Activated naive CD4-positive, alpha-beta T cell treated with anti-CD3 and anti-CD28 coated beads for 36 hours (primary cell): ENCODE measurements around the gene UBE3B. TPM values are rescaled to one million over a fixed set of nuclear protein-coding genes. Genes with fewer than 3 reads are reported as not detected.

ENCODE experiments used
- CTCF ChIA-PET: fragments of 350-600 bp; sonication (Branson Sonifier 250); formaldehyde crosslinking; loops from one replicate; lab custom pipeline; 2021; ENCODE audit warnings: antibody characterized with exemption; lab: Charles Lee
- DNase-seq: peaks from one replicate; pipeline ENCODE4 v3.0.0-alpha.2; 2020
- H3K27ac Mint-ChIP-seq: one replicate; pipeline ENCODE4 v1.8.0; 2021; ENCODE audit warnings: mild to moderate bottlenecking, mixed read lengths
- H3K27me3 Mint-ChIP-seq: one replicate; pipeline ENCODE4 v1.8.0; 2021; ENCODE audit warnings: low read depth, mixed read lengths
- H3K36me3 Mint-ChIP-seq: one replicate; pipeline ENCODE4 v1.8.0; 2021; ENCODE audit warnings: low read depth, mixed read lengths
- H3K4me1 Mint-ChIP-seq: one replicate; pipeline ENCODE4 v1.8.0; 2021; ENCODE audit warnings: low read depth, mixed read lengths
- H3K4me3 Mint-ChIP-seq: one replicate; pipeline ENCODE4 v1.8.0; 2021; ENCODE audit warnings: mild to moderate bottlenecking, moderate library complexity, mixed read lengths
- H3K9me3 Mint-ChIP-seq: one replicate; pipeline ENCODE4 v1.8.0; 2021; ENCODE audit warnings: mixed read lengths
- intact Hi-C: fragments of 100-400 bp; cut with micrococcal nuclease; formaldehyde crosslinking; loops from one replicate; pipeline ENCODE4 v1.15.1; 2023
- total RNA-seq, 2 experiments: library from RNA; stranded (reverse); gene quantifications; one replicate each; pipeline ENCODE4 v1.2.3, GENCODE V29; 2021

The UBE3B gene
- total RNA-seq, 2 experiments from 2014 or later = 26.2 to 26.6 TPM

GRCh38 chr12:109561711-109562030, 84.2 kb downstream of the UBE3B start:
- Mint-ChIP-seq H3K27ac (no peak overlapping the region), H3K4me1 (no peaks in the 10 kb centered on the region)
- CTCF ChIA-PET = no interaction called here

GRCh38 chr12:109562871-109563270, 85.4 kb downstream of the UBE3B start:
- peaks cover 8% of the 10 kb centered on the region for H3K9me3 Mint-ChIP-seq
- CTCF ChIA-PET = no interaction called here
- no peak overlapping the region for H3K4me3 Mint-ChIP-seq
- H3K27ac Mint-ChIP-seq = no peak overlapping the region
- intact Hi-C loops = no loop called here
- H3K36me3 Mint-ChIP-seq = peaks cover 40% of the 10 kb centered on the region
- H3K4me1 Mint-ChIP-seq = no peaks in the 10 kb centered on the region
- H3K27me3 Mint-ChIP-seq = no peaks in the 10 kb centered on the region
- DNase-seq = no peak

More at GRCh38 chr12:109561711-109562030, 84.2 kb downstream of the UBE3B start:
- Mint-ChIP-seq H3K36me3 (peaks cover 40% of the 10 kb centered on the region), H3K9me3 (peaks cover 8% of the 10 kb centered on the region), H3K27me3 (no peaks in the 10 kb centered on the region), H3K4me3 (no peak overlapping the region)
- no peak for DNase-seq
- intact Hi-C loops = no loop called here

GRCh38 chr12:109563291-109564284, 86.2 kb downstream of the UBE3B start:
- Mint-ChIP-seq H3K4me3 (no peak overlapping the region), H3K27ac (no peak overlapping the region), H3K4me1 (no peaks in the 10 kb centered on the region), H3K9me3 (peaks cover 8% of the 10 kb centered on the region), H3K27me3 (no peaks in the 10 kb centered on the region), H3K36me3 (peaks cover 40% of the 10 kb centered on the region)
- DNase-seq = no peak
- intact Hi-C loops = no loop called here
- CTCF ChIA-PET = no interaction called here

GRCh38 chr12:109566424-109566823, 89.0 kb downstream of the UBE3B start:
- no peak overlapping the region for H3K27ac Mint-ChIP-seq
- intact Hi-C loops = no loop called here
- H3K4me3 Mint-ChIP-seq = no peak overlapping the region
- no peaks in the 10 kb centered on the region for H3K27me3 Mint-ChIP-seq
- CTCF ChIA-PET = no interaction called here
- DNase-seq = no peak
- peaks cover 8% of the 10 kb centered on the region for H3K9me3 Mint-ChIP-seq
- no peaks in the 10 kb centered on the region for H3K4me1 Mint-ChIP-seq
- peaks cover 42% of the 10 kb centered on the region for H3K36me3 Mint-ChIP-seq

- H3K9me3 Mint-ChIP-seq = peaks cover 3% of the 10 kb centered on the region
- intact Hi-C loops = no loop called here
- CTCF ChIA-PET = interaction anchor here (1.4 kb wide), 1 partner anchor 49 kb away, joined by 5 read pairs; no protein-coding TSS in a partner anchor
These were observed 89.9 kb downstream of the UBE3B start for GRCh38 chr12:109567296-109567695.

GRCh38 chr12:109567967-109568366, 90.5 kb downstream of the UBE3B start:
- Mint-ChIP-seq H3K36me3 (peaks cover 31% of the 10 kb centered on the region), H3K27me3 (no peaks in the 10 kb centered on the region), H3K9me3 (no peaks in the 10 kb centered on the region), H3K4me1 (peaks cover 10% of the 10 kb centered on the region), H3K4me3 (no peak overlapping the region), H3K27ac (no peak overlapping the region)
- DNase-seq = no peak
- CTCF ChIA-PET = interaction anchor here (1.4 to 1.8 kb wide), 2 partner anchors 29 to 49 kb away, joined by 5 read pairs; no protein-coding TSS in a partner anchor
- intact Hi-C loops = no loop called here

More at GRCh38 chr12:109567296-109567695, 89.9 kb downstream of the UBE3B start:
- peaks cover 36% of the 10 kb centered on the region for H3K36me3 Mint-ChIP-seq
- no peaks in the 10 kb centered on the region for H3K27me3 Mint-ChIP-seq
- H3K4me3 Mint-ChIP-seq = no peak overlapping the region
- no peak for DNase-seq
- H3K4me1 Mint-ChIP-seq = peaks cover 4% of the 10 kb centered on the region
- no peak overlapping the region for H3K27ac Mint-ChIP-seq

GRCh38 chr12:109568486-109568885, 91.1 kb downstream of the UBE3B start:
- no peak overlapping the region for H3K27ac Mint-ChIP-seq
- H3K9me3 Mint-ChIP-seq = no peaks in the 10 kb centered on the region
- no peaks in the 10 kb centered on the region for H3K27me3 Mint-ChIP-seq
- intact Hi-C loops = no loop called here
- no peak overlapping the region for H3K4me3 Mint-ChIP-seq
- H3K4me1 Mint-ChIP-seq = peaks cover 11% of the 10 kb centered on the region
- CTCF ChIA-PET = interaction anchor here (1.4 to 1.8 kb wide), 2 partner anchors 29 to 50 kb away, joined by 5 read pairs; no protein-coding TSS in a partner anchor
- no peak for DNase-seq
- peaks cover 28% of the 10 kb centered on the region for H3K36me3 Mint-ChIP-seq

- Mint-ChIP-seq H3K4me3 (peak overlapping the region; percentile 92), H3K9me3 (no peaks in the 10 kb centered on the region), H3K27me3 (no peaks in the 10 kb centered on the region), H3K36me3 (peaks cover 15% of the 10 kb centered on the region), H3K4me1 (peaks cover 23% of the 10 kb centered on the region), H3K27ac (no peak overlapping the region)
- intact Hi-C loops = loop anchor here (2.0 to 10.0 kb wide), 5 partner anchors 137 to 1010 kb away; partner anchors contain the start of genes GLTP, ISCU, SART3 and SSH1
- no peak for DNase-seq
- CTCF ChIA-PET = interaction anchor here (0.7 to 1.4 kb wide), 5 partner anchors 16 to 139 kb away, joined by 4 to 5 read pairs (median 4); no protein-coding TSS in a partner anchor
These were observed 94.5 kb downstream of the UBE3B start for GRCh38 chr12:109571773-109572505.

- Mint-ChIP-seq H3K27me3 (no peaks in the 10 kb centered on the region), H3K4me1 (peaks cover 23% of the 10 kb centered on the region), H3K27ac (peak overlapping the region; percentile 90), H3K36me3 (peaks cover 16% of the 10 kb centered on the region), H3K4me3 (peak overlapping the region; percentile 92), H3K9me3 (no peaks in the 10 kb centered on the region)
- no peak for DNase-seq
- intact Hi-C loops = loop anchor here (2.0 to 10.0 kb wide), 5 partner anchors 138 to 1010 kb away; partner anchors contain the start of genes GLTP, ISCU, SART3 and SSH1
- CTCF ChIA-PET = interaction anchor here (0.7 to 1.4 kb wide), 5 partner anchors 16 to 139 kb away, joined by 4 to 5 read pairs (median 4); no protein-coding TSS in a partner anchor
These were observed 95.0 kb downstream of the UBE3B start for GRCh38 chr12:109572506-109572845.

- Mint-ChIP-seq H3K9me3 (no peaks in the 10 kb centered on the region), H3K36me3 (peaks cover 16% of the 10 kb centered on the region), H3K4me3 (peak within 1 kb of the TSS; percentile 92), H3K4me1 (peaks cover 23% of the 10 kb centered on the region), H3K27ac (peak within 1 kb of the TSS; percentile 90), H3K27me3 (no peaks in the 10 kb centered on the region)
- intact Hi-C loops = loop anchor here (1.0 to 10.0 kb wide), 11 partner anchors 22 to 1011 kb away; partner anchors contain the start of genes FAM222A, GLTP, ISCU and KCTD10
- CTCF ChIA-PET = interaction anchor here (0.7 to 3.9 kb wide), 7 partner anchors 13 to 141 kb away, joined by 3 to 32 read pairs (median 4); partner anchors contain the start of gene FAM222A
- DNase-seq = peak; percentile 100
These were observed 95.8 kb downstream of the UBE3B start, which contains the start of the genes MMAB and MVK for GRCh38 chr12:109573029-109573913. Gene MMAB, minus strand, starts transcription at chr12:109573504. Its CDS starts 24 bp downstream, at chr12:109573480. Gene MVK, plus strand, starts transcription at chr12:109573794. Its CDS starts 1,029 bp downstream, at chr12:109574823.

- intact Hi-C loops = loop anchor here (1.0 to 10.0 kb wide), 11 partner anchors 21 to 1012 kb away; partner anchors contain the start of genes FAM222A, GLTP, ISCU and KCTD10
- H3K9me3 Mint-ChIP-seq = no peaks in the 10 kb centered on the region
- peaks cover 23% of the 10 kb centered on the region for H3K4me1 Mint-ChIP-seq
- CTCF ChIA-PET = interaction anchor here (0.7 to 3.9 kb wide), 3 partner anchors 13 to 140 kb away, joined by 3 to 32 read pairs (median 3); partner anchors contain the start of gene FAM222A
- H3K27ac Mint-ChIP-seq = peak overlapping the region; percentile 90
- peak overlapping the region; percentile 92 for H3K4me3 Mint-ChIP-seq
- DNase-seq = no peak
- no peaks in the 10 kb centered on the region for H3K27me3 Mint-ChIP-seq
- H3K36me3 Mint-ChIP-seq = peaks cover 18% of the 10 kb centered on the region
These were observed 96.4 kb downstream of the UBE3B start for GRCh38 chr12:109573914-109574244.
